ENCODE data around the gene ROPN1L. TPM values are rescaled to one million over a fixed set of nuclear protein-coding genes. Genes with fewer than 3 reads are reported as not detected.
A peak's percentile ranks its signal among the peaks of the same experiment; 100 is the strongest.

The ROPN1L gene
- total RNA-seq, 1 experiment from 2014 or later: 0.66 TPM

- H3K36me3 ChIP-seq (ENCODE audit: control insufficient read depth in 1 of 2, insufficient read depth in 2 of 2, low read length in 2 of 2): 0 out of 4 replicates have a peak, but pooled peaks cover 5 to 10% of the 10 kb centered on the region in 2 experiments
- ATAC-seq (no peak), DNase-seq (ENCODE audit: low read depth, low spot score) (no peak)
- H3K27me3 ChIP-seq (ENCODE audit: insufficient read depth, low read length): no peaks in the 10 kb centered on the region
- peak overlapping the region in 1 of 2 experiments; percentile 71; a peak in 2 of 4 replicates for H3K4me3 ChIP-seq (replicated peaks in 1 of 2; ENCODE audit: low read depth in 1 of 2, low read length in 2 of 2)
- intact Hi-C loops (cut with micrococcal nuclease): no loop called here
- TF ChIP-seq RAD21 (IDR thresholded peaks at IDR 0.05; ENCODE audit: low read depth) (peak; percentile 23; the same call in 1 of the 2 replicates), SP1 (IDR thresholded peaks at IDR 0.05; ENCODE audit: low read depth) (no peak)
- H3K9me3 ChIP-seq (ENCODE audit: control insufficient read depth in 1 of 2, insufficient read depth in 1 of 2, low read depth in 1 of 2, low read length in 2 of 2): no peaks in the 10 kb centered on the region
- no TSS peak for BruUV-seq (replicated peaks)
- ChIA-PET CTCF (interaction anchor here (0.9 to 1.8 kb wide), 3 partner anchors 157 to 187 kb away, joined by 3 to 5 read pairs (median 4); no protein-coding TSS in a partner anchor), POLR2A (no interaction called here), RAD21 (ENCODE audit: low non-redundant PET in 1 of 2, low total read pairs in 2 of 2, uncharacterized antibody in 2 of 2, unreplicated experiment in 2 of 2) (no interaction called here)
- H3K79me2 ChIP-seq (ENCODE audit: insufficient read depth, low read length): no peaks in the 10 kb centered on the region
- H3K27ac ChIP-seq (ENCODE audit: low read depth, low read length): no peak overlapping the region
- no peaks in the 10 kb centered on the region for H4K20me1 ChIP-seq (ENCODE audit: insufficient read depth)
- peak overlapping the region; percentile 68; the same call in 1 of the 2 replicates for H3K9ac ChIP-seq (ENCODE audit: low read length)
- H2AFZ ChIP-seq (ENCODE audit: low read depth, low read length, poor library complexity, severe bottlenecking): no peak overlapping the region
- peaks cover 3 to 17% of the 10 kb centered on the region in 2 experiments; a peak in 3 of 4 replicates for H3K4me1 ChIP-seq (ENCODE audit: control insufficient read depth in 1 of 2, insufficient read depth in 2 of 2, low read length in 2 of 2)
- no peaks in the 10 kb centered on the region for H3K9me2 ChIP-seq (ENCODE audit: insufficient read depth)
- H3K4me2 ChIP-seq (ENCODE audit: low read length): peak overlapping the region; percentile 99
Observed at GRCh38 chr5:10440367-10440990, 1.2 kb upstream of the ROPN1L start.

- no TSS peak for BruUV-seq (replicated peaks)
- no peaks in the 10 kb centered on the region for H3K9me2 ChIP-seq (ENCODE audit: insufficient read depth)
- peak overlapping the region; percentile 99 for H3K4me2 ChIP-seq (ENCODE audit: low read length)
- ChIA-PET CTCF (no interaction called here), POLR2A (no interaction called here), RAD21 (ENCODE audit: low non-redundant PET in 1 of 2, low total read pairs in 2 of 2, uncharacterized antibody in 2 of 2, unreplicated experiment in 2 of 2) (no interaction called here)
- no peaks in the 10 kb centered on the region for H3K27me3 ChIP-seq (ENCODE audit: insufficient read depth, low read length)
- no peaks in the 10 kb centered on the region for H3K79me2 ChIP-seq (ENCODE audit: insufficient read depth, low read length)
- no peak for TF ChIP-seq ZFX (IDR thresholded peaks at IDR 0.05)
- TF ChIP-seq JUND (IDR thresholded peaks at IDR 0.05): no peak
- no peak for TF ChIP-seq FOSL1 (IDR thresholded peaks at IDR 0.05; ENCODE audit: low read depth)
- no peak for TF ChIP-seq TCF7L2 (IDR thresholded peaks at IDR 0.05; ENCODE audit: borderline replicate concordance, extremely low read depth, insufficient read depth, insufficient read length)
- no peak for TF ChIP-seq MAX (IDR thresholded peaks at IDR 0.05)
- H3K27ac ChIP-seq (ENCODE audit: low read depth, low read length): no peak overlapping the region
- H3K9me3 ChIP-seq (ENCODE audit: control insufficient read depth in 1 of 2, insufficient read depth in 1 of 2, low read depth in 1 of 2, low read length in 2 of 2): no peaks in the 10 kb centered on the region
- ATAC-seq: no peak; the same call in 1 of the 2 replicates
- peaks cover 3 to 17% of the 10 kb centered on the region in 2 experiments; a peak in 3 of 4 replicates for H3K4me1 ChIP-seq (ENCODE audit: control insufficient read depth in 1 of 2, insufficient read depth in 2 of 2, low read length in 2 of 2)
- 0 out of 4 replicates have a peak, but pooled peaks cover 0 to 7% of the 10 kb centered on the region in 2 experiments for H3K36me3 ChIP-seq (ENCODE audit: control insufficient read depth in 1 of 2, insufficient read depth in 2 of 2, low read length in 2 of 2)
- peak overlapping the region; percentile 59 to 71 for H3K4me3 ChIP-seq (replicated peaks in 1 of 2; ENCODE audit: low read depth in 1 of 2, low read length in 2 of 2)
- no peaks in the 10 kb centered on the region for H4K20me1 ChIP-seq (ENCODE audit: insufficient read depth)
- peak overlapping the region; percentile 77 for H2AFZ ChIP-seq (ENCODE audit: low read depth, low read length, poor library complexity, severe bottlenecking)
- DNase-seq (ENCODE audit: low read depth, low spot score): no peak
- intact Hi-C loops (cut with micrococcal nuclease): no loop called here
- H3K9ac ChIP-seq (ENCODE audit: low read length): peak overlapping the region; percentile 68; the same call in 1 of the 2 replicates
Observed at GRCh38 chr5:10441992-10442435, 335 bp downstream of the ROPN1L start.

Measured in HCT116 (cell line).